AG20443 (cell line): ENCODE measurements around the gene LRFN4.
A peak's percentile ranks its signal among the peaks of the same experiment; 100 is the strongest.

Experiments
- DNase-seq: peaks from one replicate; pipeline ENCODE4 v3.0.0; 2012; ENCODE audit warnings: low spot score, mixed read lengths

The LRFN4 gene

DNA sequence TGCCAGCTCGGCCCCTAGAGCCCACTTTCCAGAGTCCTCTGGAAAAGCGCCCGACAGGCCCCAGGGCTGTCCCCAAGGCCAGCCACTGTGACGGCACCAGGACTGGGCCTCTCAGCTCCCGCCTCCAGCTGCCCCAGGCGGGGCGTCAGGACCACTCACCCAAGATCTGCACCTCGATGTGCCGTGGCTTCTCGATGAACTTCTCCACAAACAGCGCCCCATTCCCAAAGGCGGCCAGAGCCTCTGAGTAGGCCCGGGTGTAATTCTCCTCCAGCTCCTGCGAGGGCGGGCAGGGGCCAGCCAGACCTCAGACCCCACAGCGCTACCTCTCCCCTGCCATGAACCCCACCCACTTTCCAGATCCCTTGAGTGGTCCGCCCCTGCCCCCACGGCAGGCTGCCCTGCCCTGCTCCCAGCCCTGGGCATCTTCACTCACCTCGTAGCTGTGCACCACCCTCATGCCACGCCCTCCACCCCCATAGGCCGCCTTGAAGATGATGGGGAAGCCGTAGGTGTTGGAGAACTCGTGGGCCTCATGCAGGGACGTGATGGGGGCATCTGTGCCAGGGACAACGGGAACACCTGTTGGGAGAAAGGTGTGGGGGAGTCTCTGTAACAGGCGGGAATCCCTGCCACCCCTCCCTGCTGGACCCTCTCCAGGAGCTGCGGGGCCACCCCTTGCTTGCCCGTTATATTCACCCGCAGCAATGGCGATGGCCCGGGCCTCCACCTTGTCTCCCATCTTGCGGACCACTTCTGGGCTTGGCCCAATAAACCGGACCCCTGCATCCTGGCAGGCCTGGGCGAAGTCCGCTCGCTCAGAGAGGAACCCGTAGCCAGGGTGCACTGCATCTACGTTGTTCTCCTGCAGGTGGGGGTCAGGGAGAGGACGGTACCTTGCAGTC lies 14.0 kb downstream of the LRFN4 start:
- no peak for DNase-seq

DNA sequence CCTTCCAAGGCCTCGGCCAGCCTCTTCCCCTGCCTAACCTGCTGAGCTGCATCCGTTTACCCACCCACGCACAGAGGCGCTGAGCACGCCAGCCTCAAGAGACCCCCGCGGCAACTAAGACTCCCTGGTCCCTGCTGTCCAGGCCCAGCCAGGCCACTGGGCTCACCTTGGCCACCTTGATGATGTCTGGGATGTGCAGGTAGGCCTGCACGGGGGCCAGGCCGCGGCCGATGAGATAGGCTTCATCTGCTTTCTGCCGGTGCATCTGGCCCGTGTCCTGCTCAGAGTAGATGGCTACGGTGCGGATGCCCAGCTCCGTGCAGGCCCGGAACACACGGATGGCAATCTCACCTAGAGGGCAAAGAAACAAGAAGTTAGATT lies 14.6 kb downstream of the LRFN4 start:
- no peak for DNase-seq

DNA sequence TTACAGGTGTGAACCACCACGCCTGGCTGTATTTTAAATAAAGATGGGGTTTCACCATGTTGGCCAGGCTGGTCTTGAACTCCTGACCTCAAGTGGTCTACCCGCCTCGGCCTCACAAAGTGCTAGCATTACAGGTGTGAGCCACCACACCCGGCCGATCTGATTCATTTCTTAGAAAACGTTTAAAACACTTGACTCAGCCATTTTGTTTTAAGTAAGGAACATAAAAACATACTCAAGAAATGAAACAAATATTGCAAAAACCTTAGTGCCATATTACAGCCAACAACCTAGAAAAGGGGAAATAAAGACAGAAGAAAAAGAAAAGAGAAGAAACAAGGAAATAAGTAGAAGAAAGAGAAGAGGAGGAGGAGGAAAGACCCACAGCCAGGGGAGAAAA lies 17.4 kb downstream of the LRFN4 start:
- DNase-seq: no peak

DNA sequence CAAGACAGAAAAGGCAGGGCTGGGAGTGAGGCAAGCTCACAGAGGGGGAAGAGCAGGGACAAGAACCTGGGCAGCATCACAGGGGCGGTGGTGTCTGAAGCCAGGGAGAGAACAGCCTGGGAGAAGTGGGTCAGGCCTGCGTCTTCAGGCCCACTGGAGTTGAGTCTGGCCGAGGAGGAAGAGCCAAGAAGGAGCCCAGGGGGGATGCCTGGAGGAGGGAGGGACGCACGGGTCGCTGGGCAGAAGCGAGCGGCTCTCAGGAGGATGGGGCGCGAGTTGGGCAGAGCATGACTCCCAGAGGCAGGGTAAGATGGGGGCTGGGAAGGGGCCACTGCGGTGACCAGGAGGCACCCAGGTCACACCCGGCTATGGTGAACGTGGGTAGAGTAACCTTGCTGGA lies 18.5 kb downstream of the LRFN4 start:
- DNase-seq: no peak

DNA sequence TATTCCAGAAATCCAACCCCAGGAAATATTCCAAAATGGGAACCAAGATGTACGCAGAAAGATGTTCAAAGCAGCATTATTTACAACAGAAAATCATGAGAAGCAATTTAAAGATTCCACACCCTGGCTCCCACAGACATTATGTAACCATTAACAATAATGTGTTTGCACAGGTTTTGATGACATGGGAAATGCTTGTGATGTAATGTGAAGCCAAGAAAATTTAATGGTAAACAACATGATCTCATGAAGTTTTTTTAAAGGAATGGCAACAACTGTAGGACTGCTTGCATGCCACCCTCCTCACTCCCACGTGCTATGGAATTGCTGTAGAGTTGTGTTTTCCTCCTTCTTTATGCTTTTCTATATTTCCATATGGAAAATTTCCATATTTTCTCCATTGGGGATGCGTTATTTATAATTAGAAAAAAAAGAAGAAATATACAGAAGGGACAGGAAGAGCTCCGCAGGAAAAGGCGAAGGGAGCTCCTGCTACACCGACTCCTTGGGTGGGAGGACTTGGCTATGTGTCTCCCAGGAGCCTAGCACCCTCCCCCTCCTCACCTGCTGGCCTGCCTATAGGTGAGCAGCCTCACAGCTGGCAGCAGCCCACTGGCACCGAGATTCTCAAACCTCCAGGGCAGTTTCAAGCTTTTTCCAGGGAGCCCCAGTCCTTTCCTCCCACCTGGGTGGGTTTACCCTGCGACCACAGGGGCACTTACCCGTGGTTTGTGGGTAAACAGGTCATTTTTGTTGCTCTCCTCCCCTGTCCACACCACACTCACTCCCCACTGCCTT lies 20.9 kb downstream of the LRFN4 start:
- DNase-seq: no peak

DNA sequence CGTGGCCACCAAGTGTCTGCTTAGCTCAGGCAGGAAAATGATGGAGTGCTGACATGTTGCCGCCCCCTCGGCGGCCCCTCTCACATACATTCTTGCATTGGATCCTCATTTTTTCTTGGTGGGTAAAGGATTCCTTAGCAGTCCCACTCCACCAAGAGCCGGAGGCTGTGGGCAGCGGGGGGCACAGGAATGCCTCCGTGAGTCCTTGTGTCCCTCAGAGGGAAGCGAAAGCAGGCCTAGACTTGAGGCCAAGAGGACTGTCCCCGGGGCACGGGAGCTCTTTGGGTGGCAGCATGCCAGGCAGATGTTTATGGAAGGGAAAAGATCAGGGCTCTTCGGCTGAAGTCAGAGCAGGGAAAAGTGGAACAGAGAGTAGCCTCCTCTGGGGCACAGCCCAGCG lies 21.6 kb downstream of the LRFN4 start:
- DNase-seq: no peak

DNA sequence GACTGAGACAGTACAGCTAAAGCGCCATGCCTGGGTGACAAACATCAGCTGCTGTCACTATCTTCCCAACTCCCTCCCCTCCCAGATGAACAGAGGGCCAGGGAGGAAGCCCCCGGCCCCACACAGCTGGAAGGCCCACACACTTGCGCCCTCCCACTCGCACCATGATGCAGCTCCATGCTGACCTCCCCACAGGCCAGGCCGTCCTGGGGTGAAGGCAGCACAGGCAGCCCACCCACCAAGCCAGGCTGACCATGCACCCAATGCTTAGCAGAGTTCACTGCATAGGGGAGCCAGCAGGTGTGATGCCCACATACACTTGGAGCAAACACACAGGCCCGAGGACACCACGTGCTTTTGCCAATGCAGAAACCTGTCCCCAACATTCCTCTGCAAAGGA lies 22.1 kb downstream of the LRFN4 start:
- no peak for DNase-seq

DNA sequence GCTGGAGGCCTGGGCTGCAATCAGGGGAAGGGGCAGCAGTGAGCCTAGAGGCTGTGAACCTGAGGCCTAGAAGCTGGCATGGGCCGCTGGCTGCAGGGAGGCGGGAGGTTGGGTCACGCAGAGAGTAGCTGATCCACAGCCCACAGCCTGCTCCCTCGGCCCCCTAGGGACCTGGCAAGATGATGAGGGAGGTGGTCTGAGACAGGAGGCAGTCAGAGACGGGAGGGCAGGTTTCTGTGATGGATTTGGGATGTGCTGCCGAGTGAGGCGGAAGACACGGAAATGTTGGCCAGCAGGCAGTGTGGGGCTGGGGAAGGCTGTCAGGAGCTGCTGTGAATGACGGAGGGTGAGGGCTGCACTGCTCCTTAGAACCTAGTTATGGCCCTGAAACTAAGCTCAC lies 22.7 kb downstream of the LRFN4 start:
- no peak for DNase-seq

DNA sequence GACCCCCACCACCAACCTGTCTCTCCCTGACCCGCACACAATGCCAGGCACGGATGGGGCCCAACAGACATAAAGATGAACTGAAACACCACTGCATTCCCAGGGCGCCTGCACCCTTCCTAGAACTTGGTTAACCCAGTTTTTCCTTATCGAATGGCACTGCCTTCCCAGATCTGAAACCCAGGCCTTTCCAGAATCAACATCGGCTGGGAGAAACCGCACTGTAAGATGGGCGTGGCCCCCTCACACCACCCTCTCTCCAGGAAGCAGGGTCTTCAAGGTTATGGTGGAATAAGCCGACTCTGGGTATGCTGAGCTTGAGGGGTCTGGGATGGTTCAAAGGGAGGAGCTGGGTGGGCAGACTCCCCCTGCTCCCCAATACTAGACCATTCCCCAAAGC lies 23.1 kb downstream of the LRFN4 start:
- no peak for DNase-seq

DNA sequence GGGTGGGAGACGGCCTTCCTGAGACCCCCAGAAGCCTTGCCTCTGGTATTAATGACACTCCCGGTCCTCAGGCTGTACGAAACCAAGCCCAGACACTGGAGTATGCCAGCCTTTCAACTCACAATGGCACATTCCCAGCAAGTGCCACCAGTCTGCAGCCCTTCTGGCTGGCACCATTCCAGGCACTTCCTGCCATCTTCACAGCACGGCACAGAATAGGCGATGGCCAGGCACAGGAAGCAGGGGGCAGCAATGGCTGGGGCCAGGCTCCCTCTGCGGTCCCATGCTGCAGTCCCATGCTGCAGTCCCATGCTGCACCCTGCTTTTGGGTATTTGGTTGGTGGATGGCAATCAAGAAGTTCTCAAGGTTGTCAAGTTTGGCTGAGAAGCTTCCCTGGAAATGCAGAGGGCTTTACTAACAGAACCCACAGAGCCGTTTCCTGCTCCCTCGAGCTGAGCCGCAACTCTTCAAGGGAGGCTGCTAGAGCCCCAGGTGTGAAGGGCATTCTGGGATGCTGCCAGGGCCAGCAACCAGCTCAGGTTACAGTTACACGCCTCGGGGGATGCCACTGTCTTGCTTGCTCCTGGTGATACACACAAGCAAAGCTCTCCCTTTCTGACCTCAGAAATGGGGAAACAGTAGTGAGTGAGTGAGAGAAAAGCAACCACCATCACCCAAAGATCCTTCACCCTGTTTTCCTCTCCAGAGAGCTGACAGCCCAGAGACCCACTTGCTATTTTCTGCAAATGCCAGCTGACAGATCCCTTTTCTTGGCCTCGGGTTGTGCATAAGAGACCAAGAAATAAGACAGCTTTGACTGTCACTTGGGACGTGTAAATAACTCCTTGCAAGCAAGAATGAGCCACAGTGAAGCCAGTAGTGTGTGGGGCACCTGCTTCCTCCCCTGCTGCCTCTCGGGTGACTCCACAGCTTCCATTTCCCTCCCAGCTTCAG lies 23.9 kb downstream of the LRFN4 start:
- DNase-seq: no peak

DNA sequence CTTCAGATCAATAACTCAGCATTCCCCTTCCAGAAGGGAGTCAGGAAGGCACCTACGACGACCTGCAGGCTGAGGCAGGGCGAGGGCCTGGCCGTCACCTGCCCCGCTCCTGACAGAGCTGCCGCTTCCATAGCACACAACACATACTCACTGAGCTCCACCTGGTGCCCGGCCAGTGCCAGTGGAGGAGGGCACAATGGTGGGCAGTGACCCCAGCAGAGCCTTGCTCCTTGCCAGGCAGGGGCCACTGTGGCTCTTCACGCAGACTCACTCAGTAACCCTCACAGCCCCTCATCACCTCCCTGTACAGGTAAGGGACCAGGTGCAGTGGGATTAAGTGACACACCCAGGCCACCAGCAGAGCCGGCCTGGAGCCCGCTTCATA lies 24.6 kb downstream of the LRFN4 start:
- no peak for DNase-seq

DNA sequence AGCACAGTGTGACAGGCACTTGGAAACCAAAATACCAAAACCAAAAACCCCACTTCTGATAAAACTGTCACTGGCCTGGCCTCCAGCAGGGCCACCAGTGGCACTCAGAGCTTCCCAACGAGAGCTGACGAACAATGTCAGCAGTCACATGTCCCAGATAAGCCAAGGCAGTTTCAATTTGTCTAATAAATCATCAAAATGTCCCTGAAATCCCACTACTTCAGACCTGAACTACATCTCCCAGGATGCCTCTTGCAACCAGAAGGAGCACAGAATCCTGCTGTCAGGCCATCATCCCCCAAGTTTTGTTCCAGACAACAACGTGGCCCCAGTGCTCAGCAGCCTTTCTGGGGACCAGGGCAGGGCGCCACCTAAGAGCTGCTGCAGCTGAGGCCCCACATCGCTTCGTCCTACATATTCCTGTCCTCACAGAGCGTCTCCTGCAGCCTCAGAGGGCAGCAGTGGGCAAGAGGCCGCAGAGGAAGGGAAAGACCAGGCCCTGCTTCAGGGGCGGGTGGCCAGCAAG lies 25.1 kb downstream of the LRFN4 start:
- no peak for DNase-seq

DNA sequence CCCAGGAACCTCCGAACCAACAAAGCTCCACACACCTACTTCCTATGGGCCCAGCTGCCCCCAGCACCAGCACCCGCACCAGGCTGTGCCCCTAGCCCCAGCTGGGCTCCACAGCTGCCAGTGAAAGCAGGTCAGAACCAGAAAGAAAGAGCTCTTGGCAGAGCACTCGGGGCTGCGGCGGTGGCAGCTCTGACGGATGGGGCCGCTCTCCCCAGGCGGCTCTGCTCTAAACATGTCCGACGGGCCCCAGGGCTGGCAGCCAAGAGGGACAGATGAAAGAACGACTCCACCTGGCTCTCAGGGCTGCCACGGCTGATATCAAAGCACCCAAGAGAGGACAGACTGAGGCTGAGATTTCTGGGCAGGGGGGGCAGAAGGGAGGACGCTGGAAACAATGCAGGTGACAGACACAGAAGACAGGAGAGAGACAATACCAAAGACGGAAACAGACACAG lies 25.7 kb downstream of the LRFN4 start:
- no peak for DNase-seq

DNA sequence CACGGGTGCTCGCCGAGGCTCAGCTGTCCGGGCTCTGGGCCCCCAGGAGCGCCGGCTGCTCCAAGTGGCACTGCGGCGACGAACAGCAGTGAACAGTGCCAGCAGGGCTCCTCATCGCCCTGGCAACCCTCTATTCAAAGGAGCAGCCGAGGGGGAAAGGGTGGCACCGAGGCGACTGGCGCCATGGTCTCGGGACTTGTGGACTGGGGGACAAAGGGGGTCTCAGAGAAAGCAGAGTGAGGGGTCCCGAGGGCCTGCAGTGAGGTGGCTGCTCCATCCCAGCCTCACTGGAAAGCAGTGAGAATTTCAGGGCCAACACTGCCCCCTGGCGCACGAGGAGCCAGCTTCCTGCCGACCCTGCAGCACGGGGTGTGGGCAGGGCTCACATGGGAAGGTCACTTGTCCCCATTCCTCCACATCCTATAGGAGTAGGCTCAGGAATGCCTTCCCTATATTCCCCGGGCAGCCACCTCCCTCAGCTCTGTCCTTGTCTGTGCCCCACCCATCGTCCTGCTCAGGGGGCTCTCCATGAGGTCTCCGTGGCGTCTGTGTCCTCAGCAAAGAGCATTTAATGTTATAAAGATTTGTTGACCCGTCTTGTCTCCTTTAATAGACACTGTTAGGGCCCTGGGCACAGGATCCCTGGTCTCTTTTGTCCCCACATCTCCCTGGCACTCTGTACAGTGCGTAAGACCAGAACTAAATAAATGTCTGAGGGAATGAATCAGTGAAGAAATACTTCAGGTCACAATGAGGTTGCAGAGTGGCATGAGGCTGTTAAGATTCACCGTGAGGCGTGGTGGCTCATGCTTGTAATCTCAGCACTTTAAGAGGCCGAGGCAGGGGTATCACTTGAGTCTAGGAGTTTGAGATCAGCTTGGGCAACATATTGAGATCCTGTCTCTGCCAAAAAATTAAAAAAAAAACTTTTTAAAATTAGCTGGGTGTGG lies 26.4 kb downstream of the LRFN4 start:
- DNase-seq: peak; percentile 67

DNA sequence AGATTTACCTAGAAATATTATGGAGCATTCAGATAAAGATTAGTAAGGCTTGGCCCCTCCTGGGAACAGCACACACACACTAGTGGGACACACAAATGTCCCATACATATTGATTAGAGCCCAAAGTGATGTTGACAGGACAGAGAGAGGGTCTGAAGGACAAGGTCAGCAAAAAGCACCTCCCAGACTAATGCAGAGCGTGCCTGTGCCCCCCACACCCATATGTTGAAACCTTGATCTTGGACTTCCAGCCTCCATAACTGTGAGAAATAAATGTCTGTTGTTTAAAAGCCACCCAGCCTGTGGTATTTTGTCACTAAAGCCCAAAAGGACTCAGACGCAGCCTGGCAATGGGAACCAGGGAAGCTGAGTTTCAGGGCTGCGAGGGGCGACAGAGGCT lies 27.6 kb downstream of the LRFN4 start:
- no peak for DNase-seq

DNA sequence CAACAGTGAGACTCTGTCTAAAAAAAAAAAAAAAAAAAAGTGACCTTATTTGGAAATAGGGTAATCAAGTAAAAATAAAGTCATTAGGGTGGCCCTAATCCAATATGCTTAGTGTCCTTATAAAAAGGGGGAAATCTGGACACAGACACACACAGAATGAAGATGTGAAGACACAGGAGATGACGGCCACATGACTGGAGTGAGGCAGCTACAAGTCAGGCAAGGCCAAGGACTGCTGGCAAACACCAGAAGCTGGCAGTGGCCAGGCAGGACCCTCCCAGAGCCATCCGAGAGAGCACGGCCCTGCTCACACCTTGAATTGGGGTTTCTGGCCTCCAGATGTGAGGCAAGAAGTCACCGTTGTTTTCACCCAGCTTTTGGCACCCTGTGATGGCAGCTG lies 28.6 kb downstream of the LRFN4 start:
- DNase-seq: no peak

DNA sequence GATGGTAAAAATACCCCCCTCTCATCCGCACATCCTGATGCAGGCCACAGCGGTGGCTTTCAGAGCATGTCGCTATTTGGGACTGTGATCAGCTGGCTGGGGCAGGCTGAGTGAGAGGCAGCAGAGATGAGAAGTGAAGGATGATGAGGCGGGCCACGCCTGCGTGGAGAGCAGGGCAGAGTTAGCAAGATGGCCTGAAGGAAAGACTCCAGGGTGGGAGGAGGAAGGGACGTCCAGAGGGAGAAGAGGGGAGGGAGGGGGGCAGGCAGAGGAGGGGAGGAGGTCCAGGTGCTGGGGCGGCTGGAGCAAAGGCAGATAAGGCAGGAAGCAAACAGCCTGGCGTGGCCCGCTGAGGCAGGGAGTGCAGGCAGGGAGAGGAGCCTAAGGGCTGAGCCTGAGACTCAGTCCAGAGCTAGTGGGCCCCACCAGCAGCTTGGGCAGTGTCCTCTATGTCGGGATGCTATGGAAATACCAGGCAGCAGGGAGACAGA lies 29.1 kb downstream of the LRFN4 start:
- no peak for DNase-seq

DNA sequence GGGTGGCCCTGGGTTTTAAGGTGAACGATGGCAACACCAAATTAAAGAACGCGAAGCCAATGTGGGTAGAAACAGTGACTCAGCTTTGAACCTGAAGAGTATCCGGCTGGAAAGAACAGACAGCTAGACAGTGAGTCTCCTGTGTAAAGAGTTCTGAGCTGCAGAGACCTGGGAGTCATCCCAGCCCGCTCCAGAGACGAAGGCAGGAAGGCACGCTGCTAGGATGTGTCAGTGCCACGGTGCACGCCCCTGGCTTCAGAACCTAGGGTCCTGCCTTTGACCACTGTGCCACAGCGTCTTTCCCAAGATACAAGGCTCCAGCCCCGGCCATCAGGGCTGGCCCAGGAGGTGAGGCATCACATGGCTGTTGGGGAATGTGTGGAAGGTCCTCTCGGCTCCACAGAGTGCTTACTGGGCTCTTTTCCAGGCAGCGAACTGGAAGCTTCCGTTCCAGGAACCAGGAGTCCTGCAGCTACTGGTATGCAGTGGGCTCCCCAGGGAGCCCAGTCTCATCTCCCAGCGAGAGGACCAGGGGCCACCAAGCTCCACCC lies 29.9 kb downstream of the LRFN4 start:
- no peak for DNase-seq

DNA sequence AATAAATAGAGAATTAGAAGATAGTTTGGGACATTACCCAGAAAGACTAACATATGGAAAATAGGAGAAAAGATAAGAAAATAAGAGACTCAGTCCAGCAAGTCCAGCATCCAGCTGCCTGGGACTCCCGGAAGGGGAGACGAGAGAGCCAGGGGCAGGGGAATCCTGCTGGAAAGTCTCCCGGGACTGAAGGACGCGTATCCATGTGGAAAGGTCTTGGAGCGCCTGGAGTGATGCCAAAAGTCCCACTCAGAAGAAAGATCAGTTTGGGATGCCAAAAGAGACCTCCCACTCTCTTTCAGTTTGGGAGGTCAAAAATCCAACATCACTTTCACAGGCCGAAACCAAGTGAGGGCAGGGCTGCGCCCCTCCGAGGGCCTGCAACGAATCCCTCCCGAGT lies 30.7 kb downstream of the LRFN4 start:
- no peak for DNase-seq

DNA sequence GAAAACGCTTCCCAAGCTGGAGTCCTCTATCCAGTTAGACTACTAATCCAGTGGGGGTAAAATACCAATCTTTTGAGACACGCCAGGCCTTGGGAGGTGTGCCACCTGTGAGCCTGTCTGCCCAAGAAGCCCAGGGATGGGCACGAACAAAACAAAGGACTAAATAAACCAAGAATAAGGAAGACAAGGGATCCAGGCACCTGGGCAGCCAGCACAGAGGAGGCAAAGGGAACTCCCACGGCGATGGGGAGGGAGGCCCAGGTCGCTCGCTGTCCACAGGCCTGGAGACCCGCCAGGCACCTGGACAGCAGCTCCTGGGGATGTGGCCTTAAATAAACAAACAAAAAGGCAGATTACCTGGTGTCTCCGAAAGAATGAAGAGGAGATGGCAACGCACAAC lies 31.4 kb downstream of the LRFN4 start:
- DNase-seq: no peak
